GM19238 (cell line): ENCODE data around the gene B4GALT5.
"Not testable (repeated sequence)": the region's sequence is repeated elsewhere in the genome, so short reads cannot be mapped to it uniquely, and the experiment has no call there.

ENCODE experiments used
- DNase-seq: peaks from one replicate; pipeline ENCODE4 v3.0.0; 2011; ENCODE audit warnings: low spot score; ENCODE audit not compliant: insufficient read length

Gene B4GALT5

GRCh38 chr20:49713753-49714712 is at the start of gene B4GALT5:
Gene B4GALT5 (minus strand): TSS chr20:49713878. CDS start chr20:49713690, 188 bp downstream.
- peak; percentile 66 for DNase-seq

- no peak for DNase-seq
These were observed 49.5 kb upstream of the B4GALT5 start for GRCh38 chr20:49762940-49763766.

GRCh38 chr20:49761888-49762287 is 48.2 kb upstream of the B4GALT5 start:
- not testable (repeated sequence) for DNase-seq

GRCh38 chr20:49759266-49759950 is 45.7 kb upstream of the B4GALT5 start:
- no peak for DNase-seq

GRCh38 chr20:49758781-49759180 is 45.1 kb upstream of the B4GALT5 start:
- no peak for DNase-seq

- no peak for DNase-seq
These were observed 43.9 kb upstream of the B4GALT5 start for GRCh38 chr20:49757597-49757996.

- DNase-seq, result no peak
These were observed 42.6 kb upstream of the B4GALT5 start for GRCh38 chr20:49756241-49756640.

- DNase-seq, result no peak
These were observed 40.9 kb upstream of the B4GALT5 start for GRCh38 chr20:49754596-49754995.

GRCh38 chr20:49753133-49753532 is 39.5 kb upstream of the B4GALT5 start:
- DNase-seq, result no peak

GRCh38 chr20:49752201-49752903 is 38.7 kb upstream of the B4GALT5 start:
- DNase-seq, result no peak

GRCh38 chr20:49751397-49751736 is 37.7 kb upstream of the B4GALT5 start:
- no peak for DNase-seq

GRCh38 chr20:49750611-49751396 is 37.1 kb upstream of the B4GALT5 start:
- DNase-seq, result peak; percentile 41

GRCh38 chr20:49749625-49750024 is 35.9 kb upstream of the B4GALT5 start:
- DNase-seq, result no peak

GRCh38 chr20:49748525-49748838 is 34.8 kb upstream of the B4GALT5 start:
- DNase-seq, result no peak

- DNase-seq, result no peak
These were observed 34.2 kb upstream of the B4GALT5 start for GRCh38 chr20:49747707-49748524.

- no peak for DNase-seq
These were observed 29.3 kb upstream of the B4GALT5 start for GRCh38 chr20:49742948-49743347.

- DNase-seq, result no peak
These were observed 28.3 kb upstream of the B4GALT5 start for GRCh38 chr20:49741977-49742376.

GRCh38 chr20:49740807-49741206 is 27.1 kb upstream of the B4GALT5 start:
- no peak for DNase-seq

- DNase-seq, result no peak
These were observed 25.4 kb upstream of the B4GALT5 start for GRCh38 chr20:49739042-49739441.

GRCh38 chr20:49737260-49737659 is 23.6 kb upstream of the B4GALT5 start:
- DNase-seq, result no peak
